Neural cell (in vitro differentiated cells): ENCODE measurements around the gene SLC35D3.
"Not testable (repeated sequence)": the region's sequence is repeated elsewhere in the genome, so short reads cannot be mapped to it uniquely, and the experiment has no call there.

Experiments used
- EP300 ChIP-seq: fragments of 450-650 bp; conservative IDR thresholded peaks from 2 replicates; pipeline ENCODE4 v1.6.1; 2014; ENCODE audit warnings: antibody characterized with exemption, mild to moderate bottlenecking, moderate library complexity; ENCODE audit not compliant: poor library complexity, severe bottlenecking
- EZH2 ChIP-seq: fragments of 200-600, 300-800 bp; shearing (Covaris generic), sonication (generic); IDR thresholded peaks from 2 replicates; pipeline ENCODE4 v1.6.1; 2014; ENCODE audit warnings: antibody characterized with exemption, low read length, borderline replicate concordance, mild to moderate bottlenecking; ENCODE audit not compliant: insufficient read depth, poor library complexity, severe bottlenecking
- TF ChIP-seq, protein P1 (sequence below): fragments of 450-650 bp; IDR thresholded peaks from 2 replicates; pipeline ENCODE4 v1.5.1; 2014; ENCODE audit warnings: antibody characterized with exemption, mild to moderate bottlenecking, moderate library complexity; ENCODE audit not compliant: poor library complexity, severe bottlenecking

DNA sequence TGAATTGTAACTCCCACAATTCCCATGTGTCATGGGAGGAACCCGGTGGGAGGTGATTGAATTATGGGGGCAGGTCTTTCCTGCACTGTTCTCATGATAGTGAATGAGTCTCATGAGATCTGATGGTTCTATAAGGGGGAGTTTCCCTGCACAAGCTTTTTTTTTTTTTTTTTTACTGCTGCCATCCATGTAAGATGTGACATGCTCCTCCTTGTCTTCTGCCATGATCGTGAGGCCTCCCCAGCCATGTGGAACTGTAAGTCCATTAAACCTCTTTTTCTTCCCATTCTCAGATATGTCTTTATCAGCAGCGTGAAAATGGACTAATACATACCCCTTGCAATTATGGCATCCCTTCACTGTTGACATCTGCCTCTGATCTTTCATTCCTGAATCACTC is 17.6 kb upstream of the SLC35D3 start:
- TF ChIP-seq, protein P1, sequence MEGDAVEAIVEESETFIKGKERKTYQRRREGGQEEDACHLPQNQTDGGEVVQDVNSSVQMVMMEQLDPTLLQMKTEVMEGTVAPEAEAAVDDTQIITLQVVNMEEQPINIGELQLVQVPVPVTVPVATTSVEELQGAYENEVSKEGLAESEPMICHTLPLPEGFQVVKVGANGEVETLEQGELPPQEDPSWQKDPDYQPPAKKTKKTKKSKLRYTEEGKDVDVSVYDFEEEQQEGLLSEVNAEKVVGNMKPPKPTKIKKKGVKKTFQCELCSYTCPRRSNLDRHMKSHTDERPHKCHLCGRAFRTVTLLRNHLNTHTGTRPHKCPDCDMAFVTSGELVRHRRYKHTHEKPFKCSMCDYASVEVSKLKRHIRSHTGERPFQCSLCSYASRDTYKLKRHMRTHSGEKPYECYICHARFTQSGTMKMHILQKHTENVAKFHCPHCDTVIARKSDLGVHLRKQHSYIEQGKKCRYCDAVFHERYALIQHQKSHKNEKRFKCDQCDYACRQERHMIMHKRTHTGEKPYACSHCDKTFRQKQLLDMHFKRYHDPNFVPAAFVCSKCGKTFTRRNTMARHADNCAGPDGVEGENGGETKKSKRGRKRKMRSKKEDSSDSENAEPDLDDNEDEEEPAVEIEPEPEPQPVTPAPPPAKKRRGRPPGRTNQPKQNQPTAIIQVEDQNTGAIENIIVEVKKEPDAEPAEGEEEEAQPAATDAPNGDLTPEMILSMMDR: not testable (repeated sequence)
- not testable (repeated sequence) for TF ChIP-seq EP300, EZH2
